GM06990 (cell line): ENCODE results near the gene CD2.
A peak's percentile ranks its signal among the peaks of the same experiment; 100 is the strongest.

Experiments
- DNase-seq: peaks from one replicate; pipeline ENCODE4 v3.0.0-alpha.2; 2011; ENCODE audit not compliant: insufficient read length; ENCODE audit errors: extremely low read depth
- H3K27me3 ChIP-seq: replicated peaks from 2 replicates; pipeline ENCODE4 v1.6.0; 2011; ENCODE audit warnings: low read length; ENCODE audit not compliant: control insufficient read depth, insufficient read depth
- H3K36me3 ChIP-seq: 2 replicates; pipeline ENCODE4 v1.5.1; 2011; ENCODE audit warnings: low read length; ENCODE audit not compliant: control insufficient read depth, insufficient read depth
- H3K4me3 ChIP-seq: replicated peaks from 2 replicates; pipeline ENCODE4 v1.5.1; 2011; ENCODE audit warnings: low read depth, mild to moderate bottlenecking, control low read depth, low read length
- TF ChIP-seq, protein P1 (sequence below): IDR thresholded peaks from 2 replicates; pipeline ENCODE4 v1.5.1; 2011; ENCODE audit warnings: low read length, control low read depth, mild to moderate bottlenecking, inconsistent platforms; ENCODE audit not compliant: insufficient read depth, poor library complexity, severe bottlenecking

Gene CD2

GRCh38 chr1:116766616-116767469, 12.6 kb downstream of the CD2 start:
- Histone ChIP-seq H3K27me3 (no peaks in the 10 kb centered on the region), H3K4me3 (no peak overlapping the region), H3K36me3 (no peaks in the 10 kb centered on the region)
- TF ChIP-seq, protein P1, sequence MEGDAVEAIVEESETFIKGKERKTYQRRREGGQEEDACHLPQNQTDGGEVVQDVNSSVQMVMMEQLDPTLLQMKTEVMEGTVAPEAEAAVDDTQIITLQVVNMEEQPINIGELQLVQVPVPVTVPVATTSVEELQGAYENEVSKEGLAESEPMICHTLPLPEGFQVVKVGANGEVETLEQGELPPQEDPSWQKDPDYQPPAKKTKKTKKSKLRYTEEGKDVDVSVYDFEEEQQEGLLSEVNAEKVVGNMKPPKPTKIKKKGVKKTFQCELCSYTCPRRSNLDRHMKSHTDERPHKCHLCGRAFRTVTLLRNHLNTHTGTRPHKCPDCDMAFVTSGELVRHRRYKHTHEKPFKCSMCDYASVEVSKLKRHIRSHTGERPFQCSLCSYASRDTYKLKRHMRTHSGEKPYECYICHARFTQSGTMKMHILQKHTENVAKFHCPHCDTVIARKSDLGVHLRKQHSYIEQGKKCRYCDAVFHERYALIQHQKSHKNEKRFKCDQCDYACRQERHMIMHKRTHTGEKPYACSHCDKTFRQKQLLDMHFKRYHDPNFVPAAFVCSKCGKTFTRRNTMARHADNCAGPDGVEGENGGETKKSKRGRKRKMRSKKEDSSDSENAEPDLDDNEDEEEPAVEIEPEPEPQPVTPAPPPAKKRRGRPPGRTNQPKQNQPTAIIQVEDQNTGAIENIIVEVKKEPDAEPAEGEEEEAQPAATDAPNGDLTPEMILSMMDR = no peak
- DNase-seq = no peak

GRCh38 chr1:116767782-116768382, 13.7 kb downstream of the CD2 start:
- H3K4me3 ChIP-seq = no peak overlapping the region
- no peaks in the 10 kb centered on the region for H3K36me3 ChIP-seq
- no peaks in the 10 kb centered on the region for H3K27me3 ChIP-seq
- DNase-seq = no peak
- TF ChIP-seq, protein P1 = no peak

GRCh38 chr1:116768416-116769103, 14.3 kb downstream of the CD2 start:
- Histone ChIP-seq H3K27me3 (no peaks in the 10 kb centered on the region), H3K4me3 (no peak overlapping the region), H3K36me3 (no peaks in the 10 kb centered on the region)
- no peak for DNase-seq
- TF ChIP-seq, protein P1 = no peak

- Histone ChIP-seq H3K27me3 (no peaks in the 10 kb centered on the region), H3K4me3 (no peak overlapping the region), H3K36me3 (no peaks in the 10 kb centered on the region)
- TF ChIP-seq, protein P1 = no peak
- peak; percentile 36 for DNase-seq
Measured at GRCh38 chr1:116769104-116769452, 14.8 kb downstream of the CD2 start.

DNA sequence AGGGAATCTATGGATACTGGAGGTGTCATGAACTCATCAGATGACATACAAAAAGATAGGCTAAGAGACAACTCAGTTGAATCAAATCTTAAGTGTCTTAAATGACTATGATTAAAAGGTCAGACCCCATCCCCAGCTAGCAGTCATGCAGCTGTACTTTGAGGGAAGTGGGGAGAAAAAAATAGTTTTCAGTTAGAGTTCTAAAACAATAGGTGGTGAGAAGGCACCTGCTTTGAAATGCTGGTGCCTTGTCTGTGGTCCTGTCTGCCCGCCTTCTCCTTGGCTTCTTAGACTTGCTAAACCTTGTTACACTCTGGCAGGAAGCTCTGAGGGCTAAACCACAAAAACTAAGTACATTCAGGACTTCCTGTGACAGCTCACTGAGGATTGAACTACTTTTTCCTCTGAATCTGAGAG, 15.3 kb downstream of the CD2 start:
- peak; percentile 32 for DNase-seq
- no peaks in the 10 kb centered on the region for H3K36me3 ChIP-seq
- H3K4me3 ChIP-seq = no peak overlapping the region
- no peaks in the 10 kb centered on the region for H3K27me3 ChIP-seq
- TF ChIP-seq, protein P1 = no peak
